Parathyroid adenoma (tissue), 2 donors: ENCODE data around the gene DTHD1.

Source experiments
- H2AFZ ChIP-seq: fragments of 300-600 bp; sonication (generic); one replicate; pipeline ENCODE4 v1.7.0; 2017; ENCODE audit warnings: antibody characterized with exemption, mild to moderate bottlenecking
- H3K27ac ChIP-seq: fragments of 300-600 bp; sonication (generic); one replicate; pipeline ENCODE4 v1.7.0; 2017
- H3K27me3 ChIP-seq: fragments of 300-600 bp; sonication (generic); one replicate; pipeline ENCODE4 v1.7.0; 2017; ENCODE audit warnings: low read length; ENCODE audit not compliant: control insufficient read depth, insufficient read depth
- H3K36me3 ChIP-seq: fragments of 300-600 bp; sonication (generic); one replicate; pipeline ENCODE4 v1.7.0; 2017; ENCODE audit warnings: low read length; ENCODE audit not compliant: control insufficient read depth, insufficient read depth
- H3K4me1 ChIP-seq: fragments of 300-600 bp; sonication (generic); one replicate; pipeline ENCODE4 v1.7.0; 2017; ENCODE audit warnings: control low read depth
- H3K4me2 ChIP-seq: fragments of 300-600 bp; sonication (generic); one replicate; pipeline ENCODE4 v1.7.0; 2017; ENCODE audit warnings: low read length
- H3K4me3 ChIP-seq: fragments of 300-600 bp; sonication (generic); one replicate; pipeline ENCODE4 v1.7.0; 2017; ENCODE audit warnings: low read depth, low read length
- H3K79me2 ChIP-seq: fragments of 300-600 bp; sonication (generic); one replicate; pipeline ENCODE4 v1.7.0; 2017; ENCODE audit warnings: control low read depth
- H3K9ac ChIP-seq: fragments of 300-600 bp; sonication (generic); one replicate; pipeline ENCODE4 v1.7.0; 2017; ENCODE audit warnings: mild to moderate bottlenecking
- H3K9me3 ChIP-seq: fragments of 300-600 bp; sonication (generic); one replicate; pipeline ENCODE4 v1.7.0; 2017; ENCODE audit warnings: low read length; ENCODE audit not compliant: control insufficient read depth
- CTCF ChIP-seq: fragments of 300-600 bp; sonication (generic); IDR thresholded peaks from one replicate; pipeline ENCODE4 v1.7.0; 2017; ENCODE audit warnings: antibody characterized with exemption, mild to moderate bottlenecking
- donor health status: primary hyperparathyroidism.

The DTHD1 gene

GRCh38 chr4:36269101-36269500 lies 12.3 kb upstream of the DTHD1 start:
- H3K4me1 ChIP-seq: no peaks in the 10 kb centered on the region
- H3K9ac ChIP-seq: no peak overlapping the region
- H3K9me3 ChIP-seq: no peaks in the 10 kb centered on the region
- H3K36me3 ChIP-seq: no peaks in the 10 kb centered on the region
- no peak overlapping the region for H3K27ac ChIP-seq
- no peak overlapping the region for H3K4me2 ChIP-seq
- TF ChIP-seq CTCF: no peak
- H3K27me3 ChIP-seq: no peaks in the 10 kb centered on the region
- H3K4me3 ChIP-seq: no peak overlapping the region
- no peaks in the 10 kb centered on the region for H3K79me2 ChIP-seq
- no peak overlapping the region for H2AFZ ChIP-seq

- Histone ChIP-seq H3K9me3 (no peaks in the 10 kb centered on the region), H3K4me2 (no peak overlapping the region), H3K4me1 (no peaks in the 10 kb centered on the region), H3K27me3 (no peaks in the 10 kb centered on the region), H3K79me2 (no peaks in the 10 kb centered on the region), H3K27ac (no peak overlapping the region), H2AFZ (no peak overlapping the region), H3K4me3 (no peak overlapping the region), H3K9ac (no peak overlapping the region), H3K36me3 (no peaks in the 10 kb centered on the region)
- TF ChIP-seq CTCF: no peak
Measured at GRCh38 chr4:36269533-36270173, 11.8 kb upstream of the DTHD1 start.

- TF ChIP-seq CTCF: no peak
- no peaks in the 10 kb centered on the region for H3K4me1 ChIP-seq
- H3K9ac ChIP-seq: no peak overlapping the region
Measured at GRCh38 chr4:36273276-36273675, 8.1 kb upstream of the DTHD1 start.

GRCh38 chr4:36274158-36274557 lies 7.3 kb upstream of the DTHD1 start:
- no peaks in the 10 kb centered on the region for H3K9me3 ChIP-seq
- no peak overlapping the region for H3K9ac ChIP-seq
- H3K27ac ChIP-seq: no peak overlapping the region
- no peaks in the 10 kb centered on the region for H3K36me3 ChIP-seq
- no peak overlapping the region for H2AFZ ChIP-seq
- H3K4me3 ChIP-seq: no peak overlapping the region
- no peaks in the 10 kb centered on the region for H3K27me3 ChIP-seq
- TF ChIP-seq CTCF: no peak
- H3K79me2 ChIP-seq: no peaks in the 10 kb centered on the region
- H3K4me1 ChIP-seq: no peaks in the 10 kb centered on the region
- H3K4me2 ChIP-seq: no peak overlapping the region

More at GRCh38 chr4:36273276-36273675, 8.1 kb upstream of the DTHD1 start:
- Histone ChIP-seq H3K27me3 (no peaks in the 10 kb centered on the region), H3K36me3 (no peaks in the 10 kb centered on the region), H2AFZ (no peak overlapping the region), H3K4me2 (no peak overlapping the region), H3K27ac (no peak overlapping the region), H3K4me3 (no peak overlapping the region), H3K79me2 (no peaks in the 10 kb centered on the region), H3K9me3 (no peaks in the 10 kb centered on the region)

DNA sequence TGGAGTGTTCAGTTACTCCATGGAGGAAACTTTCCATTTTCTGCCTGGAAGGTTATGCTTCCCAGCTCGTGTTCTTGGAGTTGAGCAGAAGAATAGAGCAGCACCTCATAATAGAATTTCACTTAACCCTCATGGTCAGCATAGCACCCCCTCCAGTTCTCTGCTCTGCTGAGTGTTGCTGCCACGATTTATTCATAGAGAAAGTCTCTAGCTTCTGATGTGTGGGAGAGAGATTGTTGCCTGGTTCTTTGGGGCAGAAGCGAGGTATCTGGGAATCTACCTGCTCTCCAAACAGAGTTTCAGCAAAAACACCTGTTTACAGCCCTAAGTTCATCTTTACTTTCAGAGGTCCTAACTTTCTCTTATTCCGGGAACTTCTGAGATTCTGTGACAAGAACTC lies 3.9 kb upstream of the DTHD1 start:
- H3K9ac ChIP-seq: no peak overlapping the region
- H3K27me3 ChIP-seq: no peaks in the 10 kb centered on the region
- H3K4me2 ChIP-seq: no peak overlapping the region
- no peaks in the 10 kb centered on the region for H3K36me3 ChIP-seq
- no peak overlapping the region for H2AFZ ChIP-seq
- H3K79me2 ChIP-seq: no peaks in the 10 kb centered on the region
- no peak overlapping the region for H3K4me3 ChIP-seq
- no peaks in the 10 kb centered on the region for H3K9me3 ChIP-seq
- TF ChIP-seq CTCF: no peak
- no peak overlapping the region for H3K27ac ChIP-seq
- H3K4me1 ChIP-seq: no peaks in the 10 kb centered on the region
